GM12878 (cell line): ENCODE data around the gene PITPNM3.

Experiments
- ATF7 ChIP-seq: fragments of 450-650 bp; IDR thresholded peaks from 2 replicates; pipeline ENCODE4 v1.6.1; 2016; ENCODE audit warnings: low read depth, mild to moderate bottlenecking
- CTCF ChIP-seq, 3 experiments: IDR thresholded peaks in 2 of 3; conservative IDR thresholded peaks in 1 of 3; 2 replicates each; pipeline ENCODE4 v1.5.1; 2011; ENCODE audit warnings: low read depth in 3 of 3, low read length in 3 of 3, mild to moderate bottlenecking in 3 of 3, control low read depth in 2 of 3, moderate library complexity in 2 of 3, inconsistent platforms in 1 of 3, mixed read lengths in 1 of 3; ENCODE audit not compliant: control insufficient read depth in 2 of 3, insufficient read depth in 1 of 3; ENCODE audit errors: extremely low read depth in 1 of 3
- EZH2 ChIP-seq: IDR thresholded peaks from 2 replicates; pipeline ENCODE4 v1.6.1; 2012; ENCODE audit warnings: low read depth, mild to moderate bottlenecking, control low read depth, inconsistent platforms, low read length, borderline replicate concordance; ENCODE audit not compliant: control insufficient read depth
- GABPA ChIP-seq: IDR thresholded peaks from 2 replicates; pipeline ENCODE4 v1.6.1; 2014; ENCODE audit warnings: antibody characterized with exemption, low read depth, mild to moderate bottlenecking, inconsistent platforms
- HDAC2 ChIP-seq: fragments of 200-600 bp; sonication (generic); IDR thresholded peaks from 2 replicates; pipeline ENCODE4 v1.6.1; 2017
- KLF5 ChIP-seq: fragments of 450-650 bp; IDR thresholded peaks from 2 replicates; pipeline ENCODE4 v1.6.1; 2014; ENCODE audit warnings: mild to moderate bottlenecking; ENCODE audit not compliant: partially characterized antibody
- NFIC ChIP-seq: IDR thresholded peaks from 2 replicates; pipeline ENCODE4 v1.6.1; 2012; ENCODE audit warnings: low read depth, mild to moderate bottlenecking, inconsistent platforms, low read length, moderate library complexity
- RCOR1 ChIP-seq: conservative IDR thresholded peaks from 2 replicates; pipeline ENCODE4 v1.6.1; 2012; ENCODE audit warnings: low read depth, low read length, improper control_type of control experiment
- RELA ChIP-seq: fragments of 450-650 bp; IDR thresholded peaks from 2 replicates; pipeline ENCODE4 v1.8.0; 2014; ENCODE audit warnings: borderline replicate concordance; ENCODE audit not compliant: partially characterized antibody
- TCF12 ChIP-seq: IDR thresholded peaks from 2 replicates; pipeline ENCODE4 v1.6.1; 2011; ENCODE audit warnings: low read depth, mild to moderate bottlenecking, low read length
- USF2 ChIP-seq: IDR thresholded peaks from 2 replicates; pipeline ENCODE4 v1.6.1; 2011; ENCODE audit warnings: low read depth, low read length, improper control_type of control experiment, borderline replicate concordance
- ZNF274 ChIP-seq: IDR thresholded peaks from one replicate; pipeline ENCODE4 v1.8.0; 2011; ENCODE audit not compliant: insufficient read length, insufficient read depth

GRCh38 chr17:6454495-6455320 lies 101.6 kb downstream of the PITPNM3 start:
- TF ChIP-seq EZH2 (no peak), CTCF (IDR thresholded peaks at IDR 0.05 in 2 of 3, conservative IDR thresholded peaks at IDR 0.05 in 1 of 3; ENCODE audit: control insufficient read depth in 2 of 3, extremely low read depth in 1 of 3, insufficient read depth in 1 of 3, low read depth in 3 of 3, low read length in 3 of 3) (no peak), HDAC2 (no peak), USF2 (no peak), RCOR1 (no peak), TCF12 (no peak), NFIC (no peak), ZNF274 (no peak), ATF7 (no peak), KLF5 (no peak), GABPA (no peak), RELA (no peak)
